GM12874 (cell line): ENCODE data around the gene CWC22.

Experiments
- TF ChIP-seq, protein P1 (sequence below): IDR thresholded peaks from 2 replicates; pipeline ENCODE4 v1.5.1; 2011; ENCODE audit warnings: low read depth, mild to moderate bottlenecking, control low read depth, low read length, moderate library complexity; ENCODE audit not compliant: insufficient read depth

The CWC22 gene

DNA sequence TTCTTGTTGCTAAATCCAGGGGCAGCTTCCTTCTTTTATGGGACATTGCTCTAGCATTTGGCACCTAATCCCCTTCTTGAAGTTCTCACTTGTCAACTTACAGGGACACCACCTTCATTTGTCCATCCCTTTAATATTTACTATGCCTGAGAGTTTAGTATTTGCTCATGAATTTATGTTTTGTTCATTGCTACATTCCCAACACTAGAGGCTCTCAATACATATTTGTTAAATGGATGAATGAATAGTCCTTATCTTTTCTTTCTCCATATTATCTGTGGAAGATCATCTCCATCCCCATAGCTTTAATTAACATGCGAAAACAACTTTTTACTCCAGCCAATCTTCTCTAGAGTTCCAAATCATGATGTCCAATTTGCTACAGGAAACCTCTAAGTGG, 5.4 kb downstream of the CWC22 start:
- TF ChIP-seq, protein P1, sequence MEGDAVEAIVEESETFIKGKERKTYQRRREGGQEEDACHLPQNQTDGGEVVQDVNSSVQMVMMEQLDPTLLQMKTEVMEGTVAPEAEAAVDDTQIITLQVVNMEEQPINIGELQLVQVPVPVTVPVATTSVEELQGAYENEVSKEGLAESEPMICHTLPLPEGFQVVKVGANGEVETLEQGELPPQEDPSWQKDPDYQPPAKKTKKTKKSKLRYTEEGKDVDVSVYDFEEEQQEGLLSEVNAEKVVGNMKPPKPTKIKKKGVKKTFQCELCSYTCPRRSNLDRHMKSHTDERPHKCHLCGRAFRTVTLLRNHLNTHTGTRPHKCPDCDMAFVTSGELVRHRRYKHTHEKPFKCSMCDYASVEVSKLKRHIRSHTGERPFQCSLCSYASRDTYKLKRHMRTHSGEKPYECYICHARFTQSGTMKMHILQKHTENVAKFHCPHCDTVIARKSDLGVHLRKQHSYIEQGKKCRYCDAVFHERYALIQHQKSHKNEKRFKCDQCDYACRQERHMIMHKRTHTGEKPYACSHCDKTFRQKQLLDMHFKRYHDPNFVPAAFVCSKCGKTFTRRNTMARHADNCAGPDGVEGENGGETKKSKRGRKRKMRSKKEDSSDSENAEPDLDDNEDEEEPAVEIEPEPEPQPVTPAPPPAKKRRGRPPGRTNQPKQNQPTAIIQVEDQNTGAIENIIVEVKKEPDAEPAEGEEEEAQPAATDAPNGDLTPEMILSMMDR: no peak

DNA sequence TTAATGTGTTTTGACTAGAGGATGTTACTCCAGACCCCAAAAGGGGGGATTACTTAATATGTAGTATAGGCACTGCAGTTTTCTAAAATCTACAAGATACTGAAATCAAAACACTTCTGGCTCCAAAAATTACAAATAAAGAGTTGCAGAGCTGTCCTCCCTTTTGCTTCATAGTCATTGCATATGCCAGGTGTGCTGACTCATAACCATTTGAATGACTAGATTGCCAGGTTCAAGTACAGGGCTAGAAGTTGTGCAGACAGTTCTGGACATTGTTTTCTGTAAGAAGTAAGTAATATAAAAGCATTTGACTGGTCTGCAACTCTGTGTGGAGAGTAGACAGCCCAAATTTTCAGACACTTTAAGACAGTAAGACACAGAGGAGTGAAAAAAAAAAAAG, 6.7 kb downstream of the CWC22 start:
- TF ChIP-seq, protein P1: no peak

DNA sequence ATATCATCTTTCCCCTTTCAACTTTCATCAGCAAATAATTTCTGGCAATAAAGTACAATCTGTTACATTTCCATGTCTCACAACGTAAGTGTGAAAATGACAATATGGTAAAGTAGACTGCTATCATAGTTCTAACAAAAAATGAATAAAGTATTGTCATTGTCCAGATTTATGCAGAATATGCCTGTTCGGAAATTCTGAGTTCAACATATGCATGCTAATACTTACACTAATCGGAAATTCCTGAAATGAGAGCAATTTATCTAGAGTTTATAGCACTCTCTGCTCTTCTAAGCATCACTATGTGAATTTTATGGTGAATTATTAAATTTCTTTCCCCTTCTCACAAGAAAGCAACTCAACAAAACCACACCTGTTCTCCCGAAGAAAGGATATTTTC, 8.1 kb downstream of the CWC22 start:
- TF ChIP-seq, protein P1: no peak

DNA sequence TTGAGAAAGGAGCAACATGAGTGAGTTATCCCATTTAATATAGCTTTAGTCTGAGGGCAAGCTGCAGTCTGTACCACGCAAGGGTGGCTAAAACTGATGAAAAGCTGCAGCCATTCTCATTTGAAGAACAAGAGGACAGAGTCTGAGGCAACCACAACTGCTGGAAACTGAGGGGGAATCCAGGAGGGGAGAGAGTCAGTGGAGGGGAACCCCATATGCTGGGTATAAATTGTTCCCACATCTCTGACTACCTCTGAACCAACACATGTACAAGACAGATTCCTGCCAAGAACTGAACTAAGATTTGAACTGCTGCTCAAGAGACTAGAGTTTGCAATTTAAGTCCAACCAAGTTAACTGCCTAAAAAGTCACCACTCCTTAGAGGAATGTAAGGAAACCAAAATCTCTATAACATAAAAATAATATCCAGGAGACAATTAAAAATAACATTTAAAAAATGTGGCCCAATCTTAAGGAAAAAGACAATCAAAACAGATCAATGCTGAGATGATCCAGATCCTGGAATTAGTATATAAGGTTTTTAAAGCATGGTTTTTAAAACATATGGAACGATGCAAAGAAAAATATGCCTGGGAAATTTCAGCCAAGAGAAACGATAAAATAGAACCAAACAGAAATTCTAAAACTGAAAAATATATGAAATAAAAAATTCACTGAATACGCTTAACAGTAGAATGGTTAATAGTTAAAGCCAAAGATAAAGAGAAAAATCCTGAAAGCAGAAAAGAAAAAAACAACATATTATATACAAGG, 11.2 kb downstream of the CWC22 start:
- TF ChIP-seq, protein P1: no peak

DNA sequence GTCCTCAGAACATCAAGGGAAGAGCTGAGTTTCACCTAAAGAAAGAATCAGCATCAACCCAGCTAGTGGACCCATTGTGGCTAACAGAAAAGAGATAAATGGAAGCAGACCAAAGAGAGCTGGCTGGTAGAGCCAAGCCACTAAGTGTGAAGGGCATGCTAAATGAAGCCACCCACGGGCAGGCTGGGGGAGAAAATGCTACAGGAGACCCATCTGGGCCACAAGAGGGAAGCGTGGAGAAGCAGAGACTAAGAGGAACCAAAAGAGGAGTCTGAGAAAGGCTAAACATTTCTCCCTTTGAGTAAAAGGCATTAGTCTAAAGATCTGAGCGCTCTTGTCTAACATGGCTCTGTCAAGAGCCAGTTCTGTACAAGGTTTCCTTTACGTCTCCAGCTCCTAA, 15.8 kb downstream of the CWC22 start:
- TF ChIP-seq, protein P1: no peak

DNA sequence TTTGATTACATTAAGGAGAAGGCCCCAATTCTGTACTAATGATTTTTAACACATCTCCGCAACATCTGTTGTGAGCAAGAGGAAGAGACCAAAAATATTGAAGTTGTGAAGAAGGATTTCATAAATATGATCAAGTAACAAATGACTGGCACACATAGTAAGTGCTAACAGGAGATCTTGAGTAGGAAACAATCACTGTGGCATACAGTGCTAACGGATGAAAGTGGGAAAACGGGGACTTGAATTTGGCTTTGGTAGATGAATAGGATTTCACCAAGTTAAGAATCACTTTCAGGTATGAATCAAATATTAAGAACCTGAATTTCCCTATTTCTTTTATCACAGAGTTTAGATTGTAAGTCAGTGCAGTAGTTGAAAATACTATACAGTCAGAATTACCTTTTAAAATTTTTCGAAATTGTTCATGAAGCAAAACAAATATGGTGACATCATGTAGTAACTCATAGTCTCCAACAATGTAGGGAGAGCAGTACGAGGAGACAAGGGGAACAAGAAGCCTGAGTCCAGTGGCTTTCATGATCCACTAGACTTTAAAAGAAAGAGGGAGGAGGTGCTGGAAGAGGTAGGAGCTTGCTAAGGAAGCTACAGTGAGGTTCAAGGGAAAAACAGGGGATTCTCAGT, 16.3 kb downstream of the CWC22 start:
- TF ChIP-seq, protein P1: no peak

DNA sequence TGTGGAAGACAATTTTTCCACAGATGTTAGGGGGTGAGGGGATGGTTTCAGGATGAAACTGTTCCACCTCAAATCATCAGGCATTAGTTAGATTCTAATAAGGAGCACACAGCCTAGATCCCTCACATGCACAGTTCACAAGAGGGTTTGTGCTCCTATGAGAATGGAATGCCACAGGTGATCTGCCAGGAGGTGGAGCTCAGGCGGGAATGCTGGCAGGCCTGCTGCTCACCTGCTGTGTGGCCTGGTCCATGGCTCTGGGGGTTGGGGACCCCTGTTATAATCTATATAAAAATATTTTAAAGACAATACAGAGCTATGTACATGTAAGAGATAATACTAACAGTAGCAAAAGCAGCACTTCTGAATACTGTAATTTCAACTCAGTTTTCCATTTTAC, 19.2 kb downstream of the CWC22 start:
- TF ChIP-seq, protein P1: no peak
